ENCODE data around the gene HAND2. TPM values are rescaled to one million over a fixed set of nuclear protein-coding genes. Genes with fewer than 3 reads are reported as not detected.

The HAND2 gene
- total and polyA plus RNA-seq, 2 of the 13 experiments (the other 11 are each of a cell fraction or from before 2014, with no cell fraction given), result not detected

DNA sequence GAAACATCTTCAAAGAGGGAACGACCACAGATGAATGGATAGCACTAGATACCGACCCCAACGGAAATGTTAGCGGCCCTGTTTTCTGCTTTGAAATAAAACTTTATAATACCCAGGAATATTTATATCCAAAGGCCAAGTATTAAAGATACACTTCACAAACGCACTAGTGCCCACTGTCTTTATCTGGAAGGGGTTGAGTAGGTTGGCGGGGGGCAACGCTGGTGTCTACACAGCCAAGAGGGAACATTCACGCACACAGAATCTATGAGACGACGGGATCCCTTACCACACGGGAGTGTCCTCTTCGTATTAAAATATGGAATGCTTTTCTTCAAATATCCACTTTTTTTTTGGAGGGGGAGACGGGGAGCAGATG lies 3.3 kb downstream of the HAND2 start:
- no peak overlapping the region for H2AFZ ChIP-seq (ENCODE audit: low read length)
- H3K9me3 ChIP-seq (ENCODE audit: low read length), result no peaks in the 10 kb centered on the region
- no TSS peak for BruUV-seq (replicated peaks)
- no peaks in the 10 kb centered on the region for H3K4me1 ChIP-seq (ENCODE audit: insufficient read depth, low read length)
- no peaks in the 10 kb centered on the region for H3K79me2 ChIP-seq (ENCODE audit: insufficient read depth, low read length)
- no peak overlapping the region for H3K4me2 ChIP-seq (ENCODE audit: low read depth, low read length)
- FAIRE-seq (no peak), DNase-seq (ENCODE audit: low spot score) (no peak), ATAC-seq (no peak)
- in situ Hi-C loops (cut with HindIII; ENCODE audit: extremely low pct_ligation_motif_present, low pct_unique_long_range_greater_than_20kb), result no loop called here
- ChIA-PET CTCF (ENCODE audit: low intra/inter-chr PET ratio, low total read pairs) (no interaction called here), POLR2A (no interaction called here)
- no peak overlapping the region for H3K27ac ChIP-seq (ENCODE audit: extremely low read length, insufficient read depth, low read length)
- no peak overlapping the region for H3K4me3 ChIP-seq (replicated peaks in 1 of 3; ENCODE audit: insufficient read depth in 1 of 3, low read depth in 2 of 3, low read length in 3 of 3)
- 28% methylated on average over 13 of the region's 13 CpGs for WGBS (ENCODE audit: low lambda C conversion rate)
- no peak for TF ChIP-seq ZNF207 (IDR thresholded peaks at IDR 0.05; ENCODE audit: borderline replicate concordance)
- no peak for TF ChIP-seq ZBTB1 (CRISPR knock-in tag; IDR thresholded peaks at IDR 0.05; ENCODE audit: borderline replicate concordance)
- no peak for TF ChIP-seq FOXA3 (CRISPR knock-in tag; IDR thresholded peaks at IDR 0.05)
- no peak for TF ChIP-seq ZNF749 (CRISPR knock-in tag; IDR thresholded peaks at IDR 0.05; ENCODE audit: borderline replicate concordance)
- no peak overlapping the region for H3K9ac ChIP-seq (ENCODE audit: insufficient read depth, low read depth, low read length)
- no peaks in the 10 kb centered on the region for H3K36me3 ChIP-seq (replicated peaks in 1 of 2; ENCODE audit: control insufficient read depth in 1 of 2, insufficient read depth in 2 of 2, low read length in 2 of 2)
- no peaks in the 10 kb centered on the region for H4K20me1 ChIP-seq (ENCODE audit: insufficient read depth, low read length)
- intact Hi-C loops (cut with micrococcal nuclease; ENCODE audit: unreplicated experiment), result no loop called here
- peaks cover 14 to 78% of the 10 kb centered on the region in 2 experiments for H3K27me3 ChIP-seq (ENCODE audit: control insufficient read depth in 1 of 2, insufficient read depth in 2 of 2, low read length in 2 of 2)

DNA sequence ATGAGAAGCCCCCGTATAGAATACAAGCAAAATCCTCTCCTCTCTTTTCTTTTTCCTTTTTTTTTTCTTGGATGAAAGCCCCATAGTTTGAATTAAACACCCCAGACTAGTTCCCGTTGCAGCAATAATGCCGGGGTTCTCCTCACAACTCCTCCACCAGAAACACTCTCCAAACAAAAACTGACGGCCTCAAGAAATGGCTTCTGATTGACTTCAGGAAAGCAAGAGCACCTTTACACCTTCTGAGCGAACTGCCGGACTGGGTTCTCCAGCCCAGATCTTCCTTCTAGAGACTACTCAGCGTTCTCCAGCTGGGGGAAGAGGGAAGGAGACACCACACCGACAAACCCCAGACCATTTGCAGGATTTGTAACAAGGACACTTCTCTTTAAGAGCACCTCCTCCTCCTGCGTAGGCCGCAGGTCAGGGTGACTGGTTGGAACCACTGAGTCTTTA lies 4.0 kb downstream of the HAND2 start:
- Histone ChIP-seq H3K27ac (ENCODE audit: extremely low read length, insufficient read depth, low read length) (no peak overlapping the region), H3K9me3 (ENCODE audit: low read length) (no peaks in the 10 kb centered on the region), H3K4me2 (ENCODE audit: low read depth, low read length) (no peak overlapping the region), H3K4me3 (replicated peaks in 1 of 3; ENCODE audit: insufficient read depth in 1 of 3, low read depth in 2 of 3, low read length in 3 of 3) (no peak overlapping the region), H3K9ac (ENCODE audit: insufficient read depth, low read depth, low read length) (no peak overlapping the region), H2AFZ (ENCODE audit: low read length) (no peak overlapping the region), H3K79me2 (ENCODE audit: insufficient read depth, low read length) (no peaks in the 10 kb centered on the region), H3K4me1 (ENCODE audit: insufficient read depth, low read length) (no peaks in the 10 kb centered on the region), H4K20me1 (ENCODE audit: insufficient read depth, low read length) (no peaks in the 10 kb centered on the region), H3K36me3 (replicated peaks in 1 of 2; ENCODE audit: control insufficient read depth in 1 of 2, insufficient read depth in 2 of 2, low read length in 2 of 2) (no peaks in the 10 kb centered on the region), H3K27me3 (ENCODE audit: control insufficient read depth in 1 of 2, insufficient read depth in 2 of 2, low read length in 2 of 2) (peaks cover 15 to 78% of the 10 kb centered on the region in 2 experiments)
- in situ Hi-C loops (cut with HindIII; ENCODE audit: extremely low pct_ligation_motif_present, low pct_unique_long_range_greater_than_20kb), result no loop called here
- FAIRE-seq (no peak), ATAC-seq (no peak), DNase-seq (ENCODE audit: low spot score) (no peak)
- WGBS (ENCODE audit: low lambda C conversion rate), result 40% methylated on average over 10 of the region's 10 CpGs
- intact Hi-C loops (cut with micrococcal nuclease; ENCODE audit: unreplicated experiment), result no loop called here
- CTCF ChIA-PET (ENCODE audit: low intra/inter-chr PET ratio, low total read pairs), result no interaction called here
- POLR2A ChIA-PET, result no interaction called here
- no TSS peak for BruUV-seq (replicated peaks)
- TF ChIP-seq ZNF850 (CRISPR knock-in tag; conservative IDR thresholded peaks at IDR 0.05) (no peak), ZNF446 (CRISPR knock-in tag; IDR thresholded peaks at IDR 0.05) (no peak), GTF3A (CRISPR knock-in tag; conservative IDR thresholded peaks at IDR 0.05) (no peak), MEIS1 (CRISPR knock-in tag; IDR thresholded peaks at IDR 0.05; ENCODE audit: borderline replicate concordance) (no peak), ZNF335 (CRISPR knock-in tag; IDR thresholded peaks at IDR 0.05) (no peak), IKZF4 (CRISPR knock-in tag; IDR thresholded peaks at IDR 0.05; ENCODE audit: borderline replicate concordance, low read depth, not compliant biosample characterization) (no peak), MTA1 (CRISPR knock-in tag; IDR thresholded peaks at IDR 0.05; ENCODE audit: borderline replicate concordance) (no peak)
- TF ChIP-seq, protein P1, sequence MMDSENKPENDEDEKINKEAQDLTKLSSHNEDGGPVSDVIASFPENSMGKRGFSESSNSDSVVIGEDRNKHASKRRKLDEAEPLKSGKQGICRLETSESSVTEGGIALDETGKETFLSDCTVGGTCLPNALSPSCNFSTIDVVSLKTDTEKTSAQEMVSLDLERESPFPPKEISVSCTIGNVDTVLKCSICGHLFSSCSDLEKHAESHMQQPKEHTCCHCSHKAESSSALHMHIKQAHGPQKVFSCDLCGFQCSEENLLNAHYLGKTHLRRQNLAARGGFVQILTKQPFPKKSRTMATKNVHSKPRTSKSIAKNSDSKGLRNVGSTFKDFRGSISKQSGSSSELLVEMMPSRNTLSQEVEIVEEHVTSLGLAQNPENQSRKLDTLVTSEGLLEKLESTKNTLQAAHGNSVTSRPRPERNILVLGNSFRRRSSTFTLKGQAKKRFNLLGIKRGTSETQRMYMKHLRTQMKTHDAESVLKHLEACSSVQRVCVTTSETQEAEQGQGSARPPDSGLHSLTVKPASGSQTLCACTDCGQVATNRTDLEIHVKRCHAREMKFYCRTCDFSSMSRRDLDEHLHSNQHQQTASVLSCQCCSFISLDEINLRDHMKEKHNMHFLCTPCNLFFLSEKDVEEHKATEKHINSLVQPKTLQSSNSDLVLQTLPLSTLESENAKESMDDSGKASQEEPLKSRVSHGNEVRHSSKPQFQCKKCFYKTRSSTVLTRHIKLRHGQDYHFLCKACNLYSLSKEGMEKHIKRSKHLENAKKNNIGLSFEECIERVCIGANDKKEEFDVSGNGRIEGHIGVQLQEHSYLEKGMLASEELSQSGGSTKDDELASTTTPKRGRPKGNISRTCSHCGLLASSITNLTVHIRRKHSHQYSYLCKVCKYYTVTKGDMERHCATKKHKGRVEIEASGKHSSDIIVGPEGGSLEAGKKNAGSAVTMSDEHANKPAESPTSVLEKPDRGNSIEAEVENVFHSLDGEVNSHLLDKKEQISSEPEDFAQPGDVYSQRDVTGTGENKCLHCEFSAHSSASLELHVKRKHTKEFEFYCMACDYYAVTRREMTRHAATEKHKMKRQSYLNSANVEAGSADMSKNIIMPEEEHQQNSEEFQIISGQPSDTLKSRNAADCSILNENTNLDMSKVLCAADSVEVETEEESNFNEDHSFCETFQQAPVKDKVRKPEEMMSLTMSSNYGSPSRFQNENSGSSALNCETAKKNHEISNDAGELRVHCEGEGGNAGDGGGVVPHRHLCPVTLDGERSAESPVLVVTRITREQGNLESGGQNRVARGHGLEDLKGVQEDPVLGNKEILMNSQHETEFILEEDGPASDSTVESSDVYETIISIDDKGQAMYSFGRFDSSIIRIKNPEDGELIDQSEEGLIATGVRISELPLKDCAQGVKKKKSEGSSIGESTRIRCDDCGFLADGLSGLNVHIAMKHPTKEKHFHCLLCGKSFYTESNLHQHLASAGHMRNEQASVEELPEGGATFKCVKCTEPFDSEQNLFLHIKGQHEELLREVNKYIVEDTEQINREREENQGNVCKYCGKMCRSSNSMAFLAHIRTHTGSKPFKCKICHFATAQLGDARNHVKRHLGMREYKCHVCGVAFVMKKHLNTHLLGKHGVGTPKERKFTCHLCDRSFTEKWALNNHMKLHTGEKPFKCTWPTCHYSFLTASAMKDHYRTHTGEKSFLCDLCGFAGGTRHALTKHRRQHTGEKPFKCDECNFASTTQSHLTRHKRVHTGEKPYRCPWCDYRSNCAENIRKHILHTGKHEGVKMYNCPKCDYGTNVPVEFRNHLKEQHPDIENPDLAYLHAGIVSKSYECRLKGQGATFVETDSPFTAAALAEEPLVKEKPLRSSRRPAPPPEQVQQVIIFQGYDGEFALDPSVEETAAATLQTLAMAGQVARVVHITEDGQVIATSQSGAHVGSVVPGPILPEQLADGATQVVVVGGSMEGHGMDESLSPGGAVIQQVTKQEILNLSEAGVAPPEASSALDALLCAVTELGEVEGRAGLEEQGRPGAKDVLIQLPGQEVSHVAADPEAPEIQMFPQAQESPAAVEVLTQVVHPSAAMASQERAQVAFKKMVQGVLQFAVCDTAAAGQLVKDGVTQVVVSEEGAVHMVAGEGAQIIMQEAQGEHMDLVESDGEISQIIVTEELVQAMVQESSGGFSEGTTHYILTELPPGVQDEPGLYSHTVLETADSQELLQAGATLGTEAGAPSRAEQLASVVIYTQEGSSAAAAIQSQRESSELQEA (CRISPR knock-in tag; IDR thresholded peaks at IDR 0.05; ENCODE audit: not compliant biosample characterization), result no peak
